WTC11 (cell line): ENCODE measurements around the gene UGT1A9.

Experiments used
- CREB1 ChIP-seq: sonication (generic); formaldehyde crosslinking; IDR thresholded peaks from 2 replicates; pipeline ENCODE4 v1.8.0; 2023; ENCODE audit warnings: mild to moderate bottlenecking, missing genetic modification reagents
- CTCF ChIP-seq: fragments of 200-600 bp; IDR thresholded peaks from 2 replicates; pipeline ENCODE4 v1.8.0; 2022; ENCODE audit warnings: antibody characterized with exemption
- ESRRA ChIP-seq: sonication (generic); formaldehyde crosslinking; IDR thresholded peaks from 2 replicates; pipeline ENCODE4 v1.8.1; 2022; ENCODE audit warnings: mild to moderate bottlenecking, missing genetic modification reagents, borderline replicate concordance
- JAZF1 ChIP-seq: fragments of 250-450 bp; sonication (Bioruptor Pico); IDR thresholded peaks from 2 replicates; pipeline ENCODE4 v1.9.0; 2021; ENCODE audit warnings: moderate library complexity, mild to moderate bottlenecking, inconsistent platforms
- MXD4 ChIP-seq: fragments of 250-450 bp; sonication (Bioruptor Pico); IDR thresholded peaks from 2 replicates; pipeline ENCODE4 v1.8.0; 2021; ENCODE audit warnings: mild to moderate bottlenecking, moderate library complexity, borderline replicate concordance
- NFYB ChIP-seq: sonication (generic); formaldehyde crosslinking; conservative IDR thresholded peaks from 2 replicates; pipeline ENCODE4 v1.8.0; 2022; ENCODE audit warnings: low read depth, missing genetic modification reagents
- PRRX2 ChIP-seq: fragments of 250-450 bp; sonication (Bioruptor Pico); IDR thresholded peaks from 2 replicates; pipeline ENCODE4 v1.8.0; 2021; ENCODE audit warnings: mild to moderate bottlenecking
- ZNF263 ChIP-seq: sonication (generic); formaldehyde crosslinking; IDR thresholded peaks from 2 replicates; pipeline ENCODE4 v1.8.1; 2022; ENCODE audit warnings: low read depth, mild to moderate bottlenecking, moderate library complexity, missing genetic modification reagents
- TF ChIP-seq, protein P1 (sequence below): sonication (generic); formaldehyde crosslinking; IDR thresholded peaks from 2 replicates; pipeline ENCODE4 v1.8.0; 2022; ENCODE audit warnings: mild to moderate bottlenecking, missing genetic modification reagents
- TF ChIP-seq, protein P2 (sequence below): sonication (generic); formaldehyde crosslinking; IDR thresholded peaks from 2 replicates; pipeline ENCODE4 v1.8.1; 2023; ENCODE audit warnings: mild to moderate bottlenecking, missing genetic modification reagents, moderate library complexity

DNA sequence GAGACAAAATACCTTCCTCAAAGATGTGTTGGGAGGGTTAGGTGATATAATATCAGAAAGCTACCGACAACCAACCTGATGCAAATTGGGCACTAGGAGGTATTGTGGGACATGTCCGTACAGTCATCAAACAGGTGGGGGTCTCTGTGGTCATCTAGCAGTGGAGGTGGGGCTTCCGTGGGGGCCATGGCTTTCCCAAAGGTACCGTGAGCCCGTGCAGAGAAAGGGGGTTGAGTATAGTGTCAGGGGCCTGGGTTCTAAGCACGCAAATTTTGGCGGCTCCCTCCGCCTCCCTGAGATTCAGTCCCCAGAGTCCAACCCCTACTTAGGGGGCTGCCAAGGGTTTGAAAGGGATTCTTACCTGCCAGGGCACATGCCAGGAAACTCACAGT, 150.0 kb downstream of the UGT1A9 start:
- TF ChIP-seq, protein P1, sequence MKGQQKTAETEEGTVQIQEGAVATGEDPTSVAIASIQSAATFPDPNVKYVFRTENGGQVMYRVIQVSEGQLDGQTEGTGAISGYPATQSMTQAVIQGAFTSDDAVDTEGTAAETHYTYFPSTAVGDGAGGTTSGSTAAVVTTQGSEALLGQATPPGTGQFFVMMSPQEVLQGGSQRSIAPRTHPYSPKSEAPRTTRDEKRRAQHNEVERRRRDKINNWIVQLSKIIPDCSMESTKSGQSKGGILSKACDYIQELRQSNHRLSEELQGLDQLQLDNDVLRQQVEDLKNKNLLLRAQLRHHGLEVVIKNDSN (CRISPR knock-in tag) = no peak
- TF ChIP-seq JAZF1 (CRISPR knock-in tag) (no peak), MXD4 (CRISPR knock-in tag) (no peak), NFYB (CRISPR knock-in tag) (no peak), ESRRA (CRISPR knock-in tag) (no peak), PRRX2 (no peak), CTCF (no peak), CREB1 (no peak), ZNF263 (CRISPR knock-in tag) (no peak)
- TF ChIP-seq, protein P2, sequence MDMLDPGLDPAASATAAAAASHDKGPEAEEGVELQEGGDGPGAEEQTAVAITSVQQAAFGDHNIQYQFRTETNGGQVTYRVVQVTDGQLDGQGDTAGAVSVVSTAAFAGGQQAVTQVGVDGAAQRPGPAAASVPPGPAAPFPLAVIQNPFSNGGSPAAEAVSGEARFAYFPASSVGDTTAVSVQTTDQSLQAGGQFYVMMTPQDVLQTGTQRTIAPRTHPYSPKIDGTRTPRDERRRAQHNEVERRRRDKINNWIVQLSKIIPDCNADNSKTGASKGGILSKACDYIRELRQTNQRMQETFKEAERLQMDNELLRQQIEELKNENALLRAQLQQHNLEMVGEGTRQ = no peak
